ENCODE data around the gene TMED9. TPM values are rescaled to one million over a fixed set of nuclear protein-coding genes. Genes with fewer than 3 reads are reported as not detected.
"Not testable (repeated sequence)": the region's sequence is repeated elsewhere in the genome, so short reads cannot be mapped to it uniquely, and the experiment has no call there.

The TMED9 gene
- polyA plus RNA-seq, 1 donor (not counting 4 experiments of a cell fraction or from before 2014, with no cell fraction given), result 247 TPM

DNA sequence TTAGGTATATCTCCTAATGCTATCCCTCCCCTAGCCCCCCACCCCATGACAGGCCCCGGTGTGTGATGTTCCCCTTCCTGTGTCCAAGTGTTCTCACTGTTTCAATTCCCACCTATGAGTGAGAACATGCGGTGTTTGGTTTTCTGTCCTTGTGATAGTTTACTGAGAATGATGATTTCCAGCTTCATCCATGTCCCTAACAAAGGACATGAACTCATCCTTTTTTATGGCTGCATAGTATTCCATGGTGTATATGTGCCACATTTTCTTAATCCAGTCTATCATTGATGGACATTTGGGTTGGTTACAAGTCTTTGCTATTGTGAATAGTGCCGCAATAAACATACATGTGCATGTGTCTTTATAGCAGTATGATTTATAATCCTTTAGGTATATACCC lies 42.9 kb downstream of the TMED9 start:
- H2AFZ ChIP-seq (ENCODE audit: control insufficient read depth, low read length); H3K27me3 ChIP-seq (ENCODE audit: control insufficient read depth, extremely low read depth, insufficient read depth, low read length); DNase-seq (ENCODE audit: low read depth, low spot score); H3K27ac ChIP-seq (ENCODE audit: control insufficient read depth, insufficient read depth, low read length); H4K20me1 ChIP-seq (ENCODE audit: control insufficient read depth, extremely low read depth, insufficient read depth, low read length); FAIRE-seq; H3K9me3 ChIP-seq (ENCODE audit: control insufficient read depth, low read depth, low read length); H3K9me1 ChIP-seq (ENCODE audit: control insufficient read depth, extremely low read depth, insufficient read depth, low read length); H3K4me1 ChIP-seq (ENCODE audit: control insufficient read depth, extremely low read depth, insufficient read depth, low read length); H3K4me2 ChIP-seq (ENCODE audit: control insufficient read depth, extremely low read depth, insufficient read depth, low read depth, low read length); H3K36me3 ChIP-seq (ENCODE audit: control insufficient read depth in 2 of 2, extremely low read depth in 1 of 2, insufficient read depth in 2 of 2, low read length in 2 of 2); H3K79me2 ChIP-seq (ENCODE audit: control insufficient read depth, insufficient read depth, low read length); dilution Hi-C loops (cut with MboI; ENCODE audit: extremely low pct_ligation_motif_present, low sequenced_read_pairs); H3K9ac ChIP-seq (ENCODE audit: control insufficient read depth, extremely low read depth, insufficient read depth, low read length); H3K4me3 ChIP-seq (ENCODE audit: control insufficient read depth in 2 of 3, extremely low read depth in 1 of 3, insufficient read depth in 2 of 3, low read depth in 1 of 3, low read length in 3 of 3): not testable (repeated sequence)

DNA sequence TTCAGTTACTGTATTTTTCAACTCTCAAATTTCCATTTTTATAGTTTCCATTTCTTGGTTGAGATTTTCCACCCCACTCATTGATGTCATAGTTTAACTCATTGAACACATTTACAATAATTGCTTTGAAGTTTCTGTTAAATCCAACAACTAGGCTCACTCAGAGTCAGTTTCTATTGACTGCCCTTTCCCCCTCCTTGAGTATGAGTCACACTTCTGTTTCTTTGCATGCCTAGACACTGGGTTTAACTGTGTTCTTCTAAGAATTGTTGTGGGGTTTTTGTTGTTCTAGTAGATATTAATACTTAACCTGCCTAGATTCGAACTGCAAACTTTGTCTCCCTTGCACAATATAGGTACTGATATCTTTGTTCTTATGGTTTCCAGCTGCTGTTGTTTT lies 53.5 kb downstream of the TMED9 start:
- H3K4me2 ChIP-seq (ENCODE audit: control insufficient read depth, extremely low read depth, insufficient read depth, low read depth, low read length); dilution Hi-C loops (cut with MboI; ENCODE audit: extremely low pct_ligation_motif_present, low sequenced_read_pairs); H3K79me2 ChIP-seq (ENCODE audit: control insufficient read depth, insufficient read depth, low read length); DNase-seq (ENCODE audit: low read depth, low spot score); H3K4me1 ChIP-seq (ENCODE audit: control insufficient read depth, extremely low read depth, insufficient read depth, low read length); H3K36me3 ChIP-seq (ENCODE audit: control insufficient read depth in 2 of 2, extremely low read depth in 1 of 2, insufficient read depth in 2 of 2, low read length in 2 of 2); H3K27ac ChIP-seq (ENCODE audit: control insufficient read depth, insufficient read depth, low read length); H3K9ac ChIP-seq (ENCODE audit: control insufficient read depth, extremely low read depth, insufficient read depth, low read length); FAIRE-seq; H3K9me1 ChIP-seq (ENCODE audit: control insufficient read depth, extremely low read depth, insufficient read depth, low read length); H3K9me3 ChIP-seq (ENCODE audit: control insufficient read depth, low read depth, low read length); H3K27me3 ChIP-seq (ENCODE audit: control insufficient read depth, extremely low read depth, insufficient read depth, low read length); H3K4me3 ChIP-seq (ENCODE audit: control insufficient read depth in 2 of 3, extremely low read depth in 1 of 3, insufficient read depth in 2 of 3, low read depth in 1 of 3, low read length in 3 of 3); H2AFZ ChIP-seq (ENCODE audit: control insufficient read depth, low read length); H4K20me1 ChIP-seq (ENCODE audit: control insufficient read depth, extremely low read depth, insufficient read depth, low read length): not testable (repeated sequence)

Other genes with a start within 250 kb of the TMED9 start
- gene LMAN2, start 240.5 kb upstream of the TMED9 start, polyA plus RNA-seq, result 105 to 147 TPM (median 146 TPM) in 3 replicates
- gene RGS14, start 234.3 kb upstream of the TMED9 start, polyA plus RNA-seq, result 8.6 to 10.6 TPM (median 9.3 TPM) in 3 replicates
- 0.02 to 0.07 TPM (median 0.06 TPM) in 3 replicates for gene SLC34A1, start 207.8 kb upstream of the TMED9 start, polyA plus RNA-seq
- not detected in 3 replicates for gene PFN3, start 191.5 kb upstream of the TMED9 start, polyA plus RNA-seq
- 6.0 to 11.2 TPM (median 7.7 TPM) in 3 replicates for gene F12, start 182.6 kb upstream of the TMED9 start, polyA plus RNA-seq
- 23.4 to 38.5 TPM (median 29.9 TPM) in 3 replicates for gene GRK6, start 165.5 kb upstream of the TMED9 start, polyA plus RNA-seq
- 1.1 to 4.7 TPM (median 4.3 TPM) in 3 replicates for gene PRR7, start 145.4 kb upstream of the TMED9 start, polyA plus RNA-seq
- gene DBN1, start 118.6 kb upstream of the TMED9 start, polyA plus RNA-seq, result 57.2 to 73.4 TPM (median 59.4 TPM) in 3 replicates
- 48.5 to 83.6 TPM (median 60.5 TPM) in 3 replicates for gene PDLIM7, start 94.6 kb upstream of the TMED9 start, polyA plus RNA-seq
- gene DOK3, start 82.4 kb upstream of the TMED9 start, polyA plus RNA-seq, result 1.5 to 3.6 TPM (median 1.7 TPM) in 3 replicates
- gene DDX41, start 75.2 kb upstream of the TMED9 start, polyA plus RNA-seq, result 71.3 to 95.8 TPM (median 81.7 TPM) in 3 replicates
- 21.9 to 43.6 TPM (median 27.5 TPM) in 3 replicates for gene FAM193B, start 37.6 kb upstream of the TMED9 start, polyA plus RNA-seq
- 15.7 to 34.9 TPM (median 19.6 TPM) in 3 replicates for gene B4GALT7, start 7.9 kb downstream of the TMED9 start, polyA plus RNA-seq
- gene FAM153A, start 190.7 kb downstream of the TMED9 start, polyA plus RNA-seq, result 0.01 to 0.11 TPM (median 0.06 TPM) in 3 replicates